Suprapubic skin (tissue), 3 donors: ENCODE data around the gene OR4D1.

Experiments used
- CTCF ChIP-seq, 2 donors: fragments of 200-600 bp in 1 of 2; fragments of 450-650 bp in 1 of 2; sonication (generic) in 1 of 2; IDR thresholded peaks; one replicate each; pipeline ENCODE4 v1.5.1; 2016 to 2019; ENCODE audit warnings: antibody characterized with exemption in 2 of 2, mild to moderate bottlenecking in 1 of 2, moderate library complexity in 1 of 2
- POLR2A ChIP-seq, 2 donors: fragments of 450-650 bp; IDR thresholded peaks; one replicate each; pipeline ENCODE4 v1.6.1; 2017; ENCODE audit warnings: antibody characterized with exemption in 2 of 2, mild to moderate bottlenecking in 2 of 2, moderate library complexity in 2 of 2

- TF ChIP-seq CTCF (IDR thresholded peaks at IDR 0.05): no peak
- TF ChIP-seq POLR2A (IDR thresholded peaks at IDR 0.05): no peak
Measured at GRCh38 chr17:58120195-58120822, 27.9 kb upstream of the OR4D1 start.
